NT2/D1 (cell line): ENCODE measurements around the gene TTYH3.

Experiments
- SUZ12 ChIP-seq: IDR thresholded peaks from 2 replicates; pipeline ENCODE4 v1.6.1; 2011; ENCODE audit not compliant: insufficient read length, insufficient read depth; ENCODE audit errors: extremely low read depth
- ZNF274 ChIP-seq: IDR thresholded peaks from 2 replicates; pipeline ENCODE4 v1.6.1; 2011; ENCODE audit warnings: mild to moderate bottlenecking, low read depth, low read length

DNA sequence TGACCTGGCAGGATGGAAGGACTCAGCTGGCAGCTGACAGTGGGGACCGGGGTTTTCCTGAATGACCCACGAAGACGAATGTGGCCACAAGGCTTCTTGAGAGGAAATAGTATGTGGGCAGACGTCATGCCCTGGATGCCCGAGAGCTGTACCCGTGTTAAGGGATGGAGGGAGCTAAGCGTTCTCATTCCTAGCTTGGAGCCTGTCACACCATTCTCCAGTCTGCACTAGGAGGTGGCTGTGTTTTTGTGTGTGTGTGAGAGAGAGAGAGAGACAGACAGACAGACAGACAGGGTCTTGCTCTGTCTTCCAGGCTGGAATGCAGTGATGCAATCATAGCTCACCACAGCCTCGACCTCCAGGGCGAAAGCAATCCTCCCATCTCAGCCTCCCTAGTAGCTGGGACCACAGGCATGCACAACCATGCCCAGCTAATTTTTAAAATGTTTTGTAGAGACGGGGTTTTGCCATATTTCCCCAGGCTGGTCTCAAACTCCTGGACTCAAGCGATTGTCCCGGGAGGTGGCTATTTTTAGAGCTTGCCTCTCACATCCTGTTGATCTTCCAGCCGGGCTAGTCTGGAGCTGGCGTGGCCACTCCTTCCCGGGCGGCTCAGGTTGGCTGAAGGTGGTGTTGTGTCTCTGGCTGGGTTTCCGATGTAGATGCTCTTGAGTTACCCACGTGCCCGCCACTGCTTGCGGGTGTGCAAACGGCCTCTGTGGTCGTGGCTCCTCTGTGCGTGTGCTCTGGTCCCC, 58.3 kb downstream of the TTYH3 start:
- no peak for TF ChIP-seq ZNF274
- no peak for TF ChIP-seq SUZ12
